ENCODE data around the gene GSS.
A peak's percentile ranks its signal among the peaks of the same experiment; 100 is the strongest.
"Not testable (repeated sequence)": the region's sequence is repeated elsewhere in the genome, so short reads cannot be mapped to it uniquely, and the experiment has no call there.

GSS gene

GRCh38 chr20:34907616-34908469, 47.8 kb downstream of the GSS start:
- no peak for DNase-seq (ENCODE audit: low spot score)

GRCh38 chr20:34904202-34904621, 51.4 kb downstream of the GSS start:
- no peak for DNase-seq (ENCODE audit: low spot score)

GRCh38 chr20:34898731-34899130, 56.9 kb downstream of the GSS start:
- DNase-seq (ENCODE audit: low spot score), result not testable (repeated sequence)

- DNase-seq (ENCODE audit: low spot score), result not testable (repeated sequence)
Observed at GRCh38 chr20:34898129-34898528, 57.5 kb downstream of the GSS start.

GRCh38 chr20:34896086-34896621, 59.5 kb downstream of the GSS start:
- DNase-seq (ENCODE audit: low spot score), result no peak

GRCh38 chr20:34895465-34895864, 60.1 kb downstream of the GSS start:
- no peak for DNase-seq (ENCODE audit: low spot score)

- no peak for DNase-seq (ENCODE audit: low spot score)
Observed at GRCh38 chr20:34894723-34895122, 60.9 kb downstream of the GSS start.

GRCh38 chr20:34892671-34893070, 62.9 kb downstream of the GSS start:
- DNase-seq (ENCODE audit: low spot score), result no peak

GRCh38 chr20:34891166-34892062, 64.2 kb downstream of the GSS start:
- DNase-seq (ENCODE audit: low spot score), result no peak

GRCh38 chr20:34888468-34888867, 67.1 kb downstream of the GSS start:
- DNase-seq (ENCODE audit: low spot score), result peak; percentile 23

GRCh38 chr20:34887023-34887422, 68.6 kb downstream of the GSS start:
- DNase-seq (ENCODE audit: low spot score), result no peak

- DNase-seq (ENCODE audit: low spot score), result no peak
Observed at GRCh38 chr20:34886122-34886521, 69.5 kb downstream of the GSS start.

GRCh38 chr20:34884260-34884659, 71.3 kb downstream of the GSS start:
- no peak for DNase-seq (ENCODE audit: low spot score)

GRCh38 chr20:34883809-34884208, 71.8 kb downstream of the GSS start:
- DNase-seq (ENCODE audit: low spot score), result no peak

- DNase-seq (ENCODE audit: low spot score), result no peak
Observed at GRCh38 chr20:34883087-34883688, 72.4 kb downstream of the GSS start.

- no peak for DNase-seq (ENCODE audit: low spot score)
Observed at GRCh38 chr20:34881689-34882088, 73.9 kb downstream of the GSS start.

GRCh38 chr20:34880971-34881370, 74.6 kb downstream of the GSS start:
- not testable (repeated sequence) for DNase-seq (ENCODE audit: low spot score)

GRCh38 chr20:34880215-34880850, 75.3 kb downstream of the GSS start:
- DNase-seq (ENCODE audit: low spot score), result no peak
